ENCODE results near the gene GNAS-AS1.

GRCh38 chr20:58886546-58886945 lies 35.8 kb upstream of the GNAS-AS1 start:
- TF ChIP-seq, protein P1, sequence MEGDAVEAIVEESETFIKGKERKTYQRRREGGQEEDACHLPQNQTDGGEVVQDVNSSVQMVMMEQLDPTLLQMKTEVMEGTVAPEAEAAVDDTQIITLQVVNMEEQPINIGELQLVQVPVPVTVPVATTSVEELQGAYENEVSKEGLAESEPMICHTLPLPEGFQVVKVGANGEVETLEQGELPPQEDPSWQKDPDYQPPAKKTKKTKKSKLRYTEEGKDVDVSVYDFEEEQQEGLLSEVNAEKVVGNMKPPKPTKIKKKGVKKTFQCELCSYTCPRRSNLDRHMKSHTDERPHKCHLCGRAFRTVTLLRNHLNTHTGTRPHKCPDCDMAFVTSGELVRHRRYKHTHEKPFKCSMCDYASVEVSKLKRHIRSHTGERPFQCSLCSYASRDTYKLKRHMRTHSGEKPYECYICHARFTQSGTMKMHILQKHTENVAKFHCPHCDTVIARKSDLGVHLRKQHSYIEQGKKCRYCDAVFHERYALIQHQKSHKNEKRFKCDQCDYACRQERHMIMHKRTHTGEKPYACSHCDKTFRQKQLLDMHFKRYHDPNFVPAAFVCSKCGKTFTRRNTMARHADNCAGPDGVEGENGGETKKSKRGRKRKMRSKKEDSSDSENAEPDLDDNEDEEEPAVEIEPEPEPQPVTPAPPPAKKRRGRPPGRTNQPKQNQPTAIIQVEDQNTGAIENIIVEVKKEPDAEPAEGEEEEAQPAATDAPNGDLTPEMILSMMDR (IDR thresholded peaks at IDR 0.05) = no peak
- TF ChIP-seq POLR2A (IDR thresholded peaks at IDR 0.05) = no peak

All from adrenal gland (tissue), 5 donors.